ENCODE data around the gene B3GNT7.
A peak's percentile ranks its signal among the peaks of the same experiment; 100 is the strongest.
"Not testable (repeated sequence)": the region's sequence is repeated elsewhere in the genome, so short reads cannot be mapped to it uniquely, and the experiment has no call there.

B3GNT7 gene

GRCh38 chr2:231395188-231396057 is at the start of gene B3GNT7:
Gene B3GNT7 (plus strand): TSS chr2:231395710. CDS start chr2:231395804, 94 bp downstream.
- Histone ChIP-seq H3K4me1 (ENCODE audit: control insufficient read depth, insufficient read depth, low read length) (peaks cover 7% of the 10 kb centered on the region), H3K9me3 (ENCODE audit: control insufficient read depth, low read length) (no peaks in the 10 kb centered on the region), H3K27me3 (replicated peaks; ENCODE audit: control insufficient read depth, insufficient read depth, low read length) (peaks cover 50% of the 10 kb centered on the region), H3K4me3 (ENCODE audit: low read length) (peak within 1 kb of the TSS; percentile 37), H3K9ac (ENCODE audit: low read length) (no peak within 1 kb of the TSS), H3K36me3 (ENCODE audit: control insufficient read depth, insufficient read depth, low read length, severe bottlenecking) (no peaks in the 10 kb centered on the region)
- peak; percentile 34 for DNase-seq (ENCODE audit: low read depth)

GRCh38 chr2:231347081-231347480 is 48.4 kb upstream of the B3GNT7 start:
- no peak for DNase-seq (ENCODE audit: low read depth)
- Histone ChIP-seq H3K4me1 (ENCODE audit: control insufficient read depth, insufficient read depth, low read length) (peaks cover 22% of the 10 kb centered on the region), H3K9ac (ENCODE audit: low read length) (no peak overlapping the region), H3K4me3 (ENCODE audit: low read length) (no peak overlapping the region), H3K9me3 (ENCODE audit: control insufficient read depth, low read length) (no peaks in the 10 kb centered on the region), H3K36me3 (ENCODE audit: control insufficient read depth, insufficient read depth, low read length, severe bottlenecking) (peaks cover 7% of the 10 kb centered on the region), H3K27me3 (replicated peaks; ENCODE audit: control insufficient read depth, insufficient read depth, low read length) (no peaks in the 10 kb centered on the region)

DNA sequence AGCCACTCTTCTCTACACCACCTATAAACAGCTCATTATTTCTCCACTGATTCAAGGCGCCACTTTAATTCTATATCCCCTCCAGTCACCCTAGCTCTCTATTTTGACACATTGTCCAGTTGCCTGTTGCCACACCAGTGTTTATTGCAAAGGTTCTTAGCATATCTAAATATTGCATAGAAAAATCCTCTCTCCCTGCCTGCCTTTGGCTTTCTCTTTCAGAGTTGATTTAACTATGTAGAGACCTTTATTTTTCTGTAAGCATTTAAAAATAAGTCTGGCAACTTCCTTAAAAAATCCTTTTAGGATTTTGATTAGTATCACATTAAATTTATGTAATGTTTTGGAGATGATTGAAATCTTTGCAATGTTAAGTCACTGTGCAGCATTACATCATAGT is 47.9 kb upstream of the B3GNT7 start:
- no peak overlapping the region for H3K9ac ChIP-seq (ENCODE audit: low read length)
- peaks cover 7% of the 10 kb centered on the region for H3K36me3 ChIP-seq (ENCODE audit: control insufficient read depth, insufficient read depth, low read length, severe bottlenecking)
- peaks cover 22% of the 10 kb centered on the region for H3K4me1 ChIP-seq (ENCODE audit: control insufficient read depth, insufficient read depth, low read length)
- H3K9me3 ChIP-seq (ENCODE audit: control insufficient read depth, low read length), result no peaks in the 10 kb centered on the region
- H3K4me3 ChIP-seq (ENCODE audit: low read length), result no peak overlapping the region
- no peaks in the 10 kb centered on the region for H3K27me3 ChIP-seq (replicated peaks; ENCODE audit: control insufficient read depth, insufficient read depth, low read length)
- peak; percentile 12 for DNase-seq (ENCODE audit: low read depth)

DNA sequence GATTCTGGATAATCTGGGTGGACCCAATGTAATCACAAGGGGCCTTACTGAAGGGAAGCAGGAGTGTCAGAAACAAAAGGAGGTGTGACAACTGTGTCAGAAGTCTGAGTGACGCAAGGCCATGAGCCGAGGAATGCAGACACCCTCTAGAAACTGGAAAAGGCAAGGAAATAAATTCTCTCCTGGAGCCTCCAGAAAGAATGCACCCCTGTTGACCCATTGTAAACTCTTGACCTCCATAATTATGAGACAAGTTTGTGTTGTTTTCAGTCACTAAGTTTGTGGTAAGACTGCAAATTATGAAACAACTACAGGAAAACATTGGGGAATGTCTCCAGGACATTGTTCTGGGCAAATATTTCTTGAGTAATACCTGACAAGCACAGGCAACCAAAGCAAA is 47.3 kb upstream of the B3GNT7 start:
- no peak overlapping the region for H3K9ac ChIP-seq (ENCODE audit: low read length)
- peaks cover 22% of the 10 kb centered on the region for H3K4me1 ChIP-seq (ENCODE audit: control insufficient read depth, insufficient read depth, low read length)
- H3K4me3 ChIP-seq (ENCODE audit: low read length), result no peak overlapping the region
- peak; percentile 28 for DNase-seq (ENCODE audit: low read depth)
- H3K27me3 ChIP-seq (replicated peaks; ENCODE audit: control insufficient read depth, insufficient read depth, low read length), result no peaks in the 10 kb centered on the region
- peaks cover 7% of the 10 kb centered on the region for H3K36me3 ChIP-seq (ENCODE audit: control insufficient read depth, insufficient read depth, low read length, severe bottlenecking)
- no peaks in the 10 kb centered on the region for H3K9me3 ChIP-seq (ENCODE audit: control insufficient read depth, low read length)

GRCh38 chr2:231348704-231349373 is 46.7 kb upstream of the B3GNT7 start:
- no peaks in the 10 kb centered on the region for H3K27me3 ChIP-seq (replicated peaks; ENCODE audit: control insufficient read depth, insufficient read depth, low read length)
- H3K4me1 ChIP-seq (ENCODE audit: control insufficient read depth, insufficient read depth, low read length), result peaks cover 22% of the 10 kb centered on the region
- peaks cover 7% of the 10 kb centered on the region for H3K36me3 ChIP-seq (ENCODE audit: control insufficient read depth, insufficient read depth, low read length, severe bottlenecking)
- H3K4me3 ChIP-seq (ENCODE audit: low read length), result no peak overlapping the region
- DNase-seq (ENCODE audit: low read depth), result no peak
- no peak overlapping the region for H3K9ac ChIP-seq (ENCODE audit: low read length)
- no peaks in the 10 kb centered on the region for H3K9me3 ChIP-seq (ENCODE audit: control insufficient read depth, low read length)

GRCh38 chr2:231349374-231349735 is 46.2 kb upstream of the B3GNT7 start:
- H3K27me3 ChIP-seq (replicated peaks; ENCODE audit: control insufficient read depth, insufficient read depth, low read length); H3K9ac ChIP-seq (ENCODE audit: low read length); DNase-seq (ENCODE audit: low read depth); H3K9me3 ChIP-seq (ENCODE audit: control insufficient read depth, low read length); H3K4me3 ChIP-seq (ENCODE audit: low read length); H3K36me3 ChIP-seq (ENCODE audit: control insufficient read depth, insufficient read depth, low read length, severe bottlenecking): not testable (repeated sequence)
- peaks cover 22% of the 10 kb centered on the region for H3K4me1 ChIP-seq (ENCODE audit: control insufficient read depth, insufficient read depth, low read length)

DNA sequence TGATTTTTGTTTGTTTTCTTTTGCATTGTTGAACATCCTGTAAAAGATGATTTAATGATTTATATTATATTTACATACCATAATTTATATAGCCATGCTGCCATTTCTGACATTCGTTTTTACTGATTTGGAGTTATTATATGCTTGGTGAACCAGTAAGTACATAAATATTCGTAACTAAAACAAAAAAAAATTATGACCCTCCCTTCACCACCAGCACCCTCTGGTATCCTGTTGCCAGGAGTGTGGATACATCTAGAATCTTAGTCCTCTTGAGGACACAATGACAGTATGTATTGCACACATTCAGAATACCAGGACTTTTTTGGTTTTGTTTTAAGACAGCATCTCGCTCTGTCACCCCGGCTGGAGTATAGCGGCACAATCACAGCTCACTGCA is 43.9 kb upstream of the B3GNT7 start:
- no peak for DNase-seq (ENCODE audit: low read depth)
- no peak overlapping the region for H3K4me3 ChIP-seq (ENCODE audit: low read length)

DNA sequence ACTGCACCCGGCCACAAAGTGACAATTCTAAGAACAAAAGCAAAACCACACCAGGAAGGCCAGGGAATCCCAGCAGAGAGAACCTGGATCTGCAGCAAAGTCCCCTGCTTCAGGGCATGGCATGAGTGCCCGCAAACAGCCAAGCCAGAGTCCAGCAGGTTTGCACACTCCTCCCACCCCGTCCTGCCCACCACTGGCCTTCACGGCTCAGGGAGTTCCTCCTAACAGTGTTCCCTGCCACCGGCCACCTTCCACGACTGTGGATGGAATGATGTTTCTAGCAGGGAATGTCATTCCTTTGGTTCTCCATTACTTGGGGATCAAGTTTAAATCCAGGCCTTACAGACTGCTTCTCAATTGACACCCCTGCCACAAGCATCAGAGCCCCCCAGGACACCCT is 42.0 kb upstream of the B3GNT7 start:
- H3K4me3 ChIP-seq (ENCODE audit: low read length), result no peak overlapping the region
- peaks cover 7% of the 10 kb centered on the region for H3K4me1 ChIP-seq (ENCODE audit: control insufficient read depth, insufficient read depth, low read length)
- no peaks in the 10 kb centered on the region for H3K9me3 ChIP-seq (ENCODE audit: control insufficient read depth, low read length)
- H3K27me3 ChIP-seq (replicated peaks; ENCODE audit: control insufficient read depth, insufficient read depth, low read length), result no peaks in the 10 kb centered on the region
- H3K36me3 ChIP-seq (ENCODE audit: control insufficient read depth, insufficient read depth, low read length, severe bottlenecking), result no peaks in the 10 kb centered on the region
- DNase-seq (ENCODE audit: low read depth), result no peak
- no peak overlapping the region for H3K9ac ChIP-seq (ENCODE audit: low read length)

More for the DNA sequence above, 43.9 kb upstream of the B3GNT7 start:
- Histone ChIP-seq H3K36me3 (ENCODE audit: control insufficient read depth, insufficient read depth, low read length, severe bottlenecking) (no peaks in the 10 kb centered on the region), H3K9me3 (ENCODE audit: control insufficient read depth, low read length) (no peaks in the 10 kb centered on the region), H3K9ac (ENCODE audit: low read length) (no peak overlapping the region), H3K4me1 (ENCODE audit: control insufficient read depth, insufficient read depth, low read length) (peaks cover 22% of the 10 kb centered on the region), H3K27me3 (replicated peaks; ENCODE audit: control insufficient read depth, insufficient read depth, low read length) (no peaks in the 10 kb centered on the region)

DNA sequence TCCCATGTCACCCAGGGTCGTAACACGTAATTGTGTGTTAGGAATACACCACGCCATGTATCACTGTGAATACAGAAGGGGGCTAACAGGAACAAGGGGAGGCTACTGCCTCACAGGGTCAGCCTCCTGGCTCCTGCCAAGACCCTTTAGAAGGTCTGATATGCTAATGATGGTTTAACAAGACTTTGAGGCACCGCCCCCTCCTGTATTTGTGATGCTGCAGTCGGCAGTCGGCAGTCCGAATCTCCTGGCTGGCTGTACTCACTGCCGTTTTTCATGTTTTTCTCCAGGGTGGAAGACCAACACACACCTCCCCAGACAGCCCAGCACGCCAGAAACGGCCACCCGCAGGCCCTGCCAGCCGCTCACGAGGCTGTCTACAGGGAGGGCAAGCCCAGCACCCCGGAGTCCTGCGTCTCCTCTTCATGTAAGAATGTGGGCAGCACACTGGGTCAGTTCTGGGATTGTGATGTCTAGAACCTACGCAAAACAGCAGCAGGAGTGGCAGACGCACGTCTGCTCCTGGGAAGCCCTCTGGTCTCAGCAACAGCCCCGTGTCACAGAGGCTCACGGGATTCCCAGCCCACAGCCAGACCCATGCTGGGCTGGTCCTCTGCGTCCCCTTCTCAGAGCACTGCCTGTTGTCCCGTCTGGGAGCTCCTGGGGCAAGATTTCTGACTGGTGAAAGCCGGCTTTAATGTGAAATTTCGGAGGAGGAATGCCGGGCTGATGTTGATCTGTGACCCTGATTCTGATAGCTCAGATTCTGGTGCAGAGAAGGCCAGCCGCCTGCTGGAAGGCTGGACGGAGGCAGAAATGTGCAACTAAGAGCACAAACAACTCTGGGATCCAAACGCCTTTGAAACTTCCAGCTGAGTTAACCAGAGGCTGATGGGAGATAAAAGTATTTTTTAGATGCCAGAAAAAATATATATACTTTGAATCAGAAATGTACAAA is 39.7 kb upstream of the B3GNT7 start:
- Histone ChIP-seq H3K27me3 (replicated peaks; ENCODE audit: control insufficient read depth, insufficient read depth, low read length) (no peaks in the 10 kb centered on the region), H3K4me1 (ENCODE audit: control insufficient read depth, insufficient read depth, low read length) (no peaks in the 10 kb centered on the region), H3K4me3 (ENCODE audit: low read length) (no peak overlapping the region), H3K9ac (ENCODE audit: low read length) (no peak overlapping the region), H3K36me3 (ENCODE audit: control insufficient read depth, insufficient read depth, low read length, severe bottlenecking) (peaks cover 3% of the 10 kb centered on the region), H3K9me3 (ENCODE audit: control insufficient read depth, low read length) (no peaks in the 10 kb centered on the region)
- no peak for DNase-seq (ENCODE audit: low read depth)

- no peak overlapping the region for H3K4me3 ChIP-seq (ENCODE audit: low read length)
- no peak overlapping the region for H3K9ac ChIP-seq (ENCODE audit: low read length)
- no peak for DNase-seq (ENCODE audit: low read depth)
- H3K4me1 ChIP-seq (ENCODE audit: control insufficient read depth, insufficient read depth, low read length), result no peaks in the 10 kb centered on the region
- H3K9me3 ChIP-seq (ENCODE audit: control insufficient read depth, low read length), result no peaks in the 10 kb centered on the region
- H3K27me3 ChIP-seq (replicated peaks; ENCODE audit: control insufficient read depth, insufficient read depth, low read length), result no peaks in the 10 kb centered on the region
- H3K36me3 ChIP-seq (ENCODE audit: control insufficient read depth, insufficient read depth, low read length, severe bottlenecking), result peaks cover 6% of the 10 kb centered on the region
Observed at GRCh38 chr2:231356466-231356844, 39.1 kb upstream of the B3GNT7 start.

GRCh38 chr2:231357048-231357447 is 38.5 kb upstream of the B3GNT7 start:
- Histone ChIP-seq H3K4me1 (ENCODE audit: control insufficient read depth, insufficient read depth, low read length) (no peaks in the 10 kb centered on the region), H3K9ac (ENCODE audit: low read length) (no peak overlapping the region), H3K36me3 (ENCODE audit: control insufficient read depth, insufficient read depth, low read length, severe bottlenecking) (peaks cover 6% of the 10 kb centered on the region), H3K9me3 (ENCODE audit: control insufficient read depth, low read length) (no peaks in the 10 kb centered on the region), H3K27me3 (replicated peaks; ENCODE audit: control insufficient read depth, insufficient read depth, low read length) (no peaks in the 10 kb centered on the region), H3K4me3 (ENCODE audit: low read length) (no peak overlapping the region)
- DNase-seq (ENCODE audit: low read depth), result no peak

All from adipocyte (in vitro differentiated cells).